WTC11 (cell line): Measurements from ENCODE around the gene LIPI. TPM values are rescaled to one million over a fixed set of nuclear protein-coding genes. Genes with fewer than 3 reads are reported as not detected.
A peak's percentile ranks its signal among the peaks of the same experiment; 100 is the strongest.

ENCODE experiments used
- ATAC-seq: fragments of 200-7000 bp; cut with Tn5 transposase; 2 replicates; pipeline ENCODE4 v1.10.0; 2021; ENCODE audit warnings: mild to moderate bottlenecking, moderate library complexity
- CTCF ChIA-PET: fragments of 300-600 bp; sonication (Branson Sonifier 250); formaldehyde crosslinking; loops from one replicate; lab custom pipeline; 2021; ENCODE audit warnings: antibody characterized with exemption; lab: Charles Lee
- POLR2A ChIA-PET: fragments of 350-600 bp; sonication (Branson Sonifier 250); formaldehyde crosslinking; loops from one replicate; lab custom pipeline; 2021; ENCODE audit warnings: antibody characterized with exemption; lab: Charles Lee
- DNase-seq: peaks from one replicate; pipeline ENCODE4 v3.0.0; 2021; ENCODE audit warnings: low spot score
- H3K27ac Mint-ChIP-seq: 2 replicates; pipeline ENCODE4 v1.8.0; 2021; ENCODE audit warnings: mixed read lengths
- H3K27me3 Mint-ChIP-seq: 2 replicates; pipeline ENCODE4 v1.8.0; 2021; ENCODE audit warnings: low read depth, mild to moderate bottlenecking, moderate library complexity, mixed read lengths
- H3K36me3 Mint-ChIP-seq: 2 replicates; pipeline ENCODE4 v1.8.0; 2021; ENCODE audit warnings: mixed read lengths
- H3K4me1 Mint-ChIP-seq: 2 replicates; pipeline ENCODE4 v1.8.0; 2022; ENCODE audit warnings: mixed read lengths
- H3K4me3 Mint-ChIP-seq: 2 replicates; pipeline ENCODE4 v1.8.0; 2021; ENCODE audit warnings: mild to moderate bottlenecking, moderate library complexity, mixed read lengths
- H3K9me3 Mint-ChIP-seq: 2 replicates; pipeline ENCODE4 v1.8.0; 2021; ENCODE audit warnings: mixed read lengths
- FOXJ3 ChIP-seq: sonication (generic); formaldehyde crosslinking; IDR thresholded peaks from 2 replicates; pipeline ENCODE4 v1.9.0; 2021; ENCODE audit warnings: missing genetic modification reagents, mild to moderate bottlenecking, borderline replicate concordance
- GABPB1 ChIP-seq: sonication (generic); formaldehyde crosslinking; IDR thresholded peaks from 2 replicates; pipeline ENCODE4 v1.8.1; 2023; ENCODE audit warnings: mild to moderate bottlenecking, missing genetic modification reagents
- GTF2I ChIP-seq: fragments of 250-450 bp; sonication (Bioruptor Pico); conservative IDR thresholded peaks from 2 replicates; pipeline ENCODE4 v1.4.0; 2021; ENCODE audit warnings: mild to moderate bottlenecking
- MXD4 ChIP-seq: fragments of 250-450 bp; sonication (Bioruptor Pico); IDR thresholded peaks from 2 replicates; pipeline ENCODE4 v1.8.0; 2021; ENCODE audit warnings: mild to moderate bottlenecking, moderate library complexity, borderline replicate concordance
- NFE2L1 ChIP-seq: sonication (generic); formaldehyde crosslinking; IDR thresholded peaks from 2 replicates; pipeline ENCODE4 v1.8.1; 2023; ENCODE audit warnings: missing genetic modification reagents
- SMAD3 ChIP-seq: sonication (generic); formaldehyde crosslinking; IDR thresholded peaks from 2 replicates; pipeline ENCODE4 v1.8.0; 2022; ENCODE audit warnings: missing genetic modification reagents, mild to moderate bottlenecking, borderline replicate concordance
- ZNF138 ChIP-seq: sonication (generic); formaldehyde crosslinking; conservative IDR thresholded peaks from 2 replicates; pipeline ENCODE4 v1.8.1; 2022; ENCODE audit warnings: mild to moderate bottlenecking, moderate library complexity, missing genetic modification reagents
- ZNF416 ChIP-seq: fragments of 250-450 bp; sonication (Bioruptor Pico); IDR thresholded peaks from 2 replicates; pipeline ENCODE4 v1.9.0; 2021; ENCODE audit warnings: mild to moderate bottlenecking, inconsistent platforms
- total RNA-seq: library from RNA; stranded (reverse); gene quantifications from 3 replicates; pipeline ENCODE4 v1.2.3, GENCODE V29; 2021
- TF ChIP-seq, protein P1 (sequence below): sonication (generic); formaldehyde crosslinking; IDR thresholded peaks from 2 replicates; pipeline ENCODE4 v1.8.1; 2023; ENCODE audit warnings: mild to moderate bottlenecking, missing genetic modification reagents
- TF ChIP-seq, protein P2 (sequence below): sonication (generic); formaldehyde crosslinking; IDR thresholded peaks from 2 replicates; pipeline ENCODE4 v1.8.0; 2022; ENCODE audit warnings: mild to moderate bottlenecking, missing genetic modification reagents
- TF ChIP-seq, protein P3 (sequence below): sonication (generic); formaldehyde crosslinking; IDR thresholded peaks from 2 replicates; pipeline ENCODE4 v1.8.1; 2023; ENCODE audit warnings: mild to moderate bottlenecking, moderate library complexity, missing genetic modification reagents
- TF ChIP-seq, protein P4 (sequence below): sonication (generic); formaldehyde crosslinking; IDR thresholded peaks from 2 replicates; pipeline ENCODE4 v1.8.0; 2023; ENCODE audit warnings: missing genetic modification reagents
- TF ChIP-seq, protein P5 (sequence below): sonication (generic); formaldehyde crosslinking; conservative IDR thresholded peaks from 2 replicates; pipeline ENCODE4 v1.8.1; 2023; ENCODE audit warnings: mild to moderate bottlenecking, low read depth, missing genetic modification reagents, moderate library complexity
- TF ChIP-seq, protein P6 (sequence below): sonication (generic); formaldehyde crosslinking; IDR thresholded peaks from 2 replicates; pipeline ENCODE4 v1.8.1; 2023; ENCODE audit warnings: mild to moderate bottlenecking, missing genetic modification reagents, borderline replicate concordance

Gene LIPI
- total RNA-seq, 1 experiment from 2014 or later, result not detected

DNA sequence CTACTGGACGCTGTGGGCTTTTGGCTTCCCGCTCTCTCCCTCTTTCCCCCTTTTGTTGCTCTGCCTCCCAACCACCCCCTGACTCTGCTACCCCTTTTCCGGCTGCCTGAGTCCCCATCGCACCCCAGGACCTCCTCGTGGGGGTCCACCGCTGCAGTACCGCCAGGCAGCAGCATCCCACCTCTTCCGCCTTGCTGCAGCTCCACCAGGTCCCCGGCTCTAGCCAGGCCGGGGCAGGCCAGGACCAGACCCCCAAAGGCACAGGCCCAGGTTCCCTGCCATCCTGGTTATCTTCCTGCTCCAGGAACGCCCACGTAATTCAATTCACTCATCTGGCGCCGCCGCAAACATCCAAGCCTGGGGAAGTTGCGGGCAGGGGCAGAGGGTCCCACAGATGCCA, 139.8 kb downstream of the LIPI start (continued):
- TF ChIP-seq, protein P1, sequence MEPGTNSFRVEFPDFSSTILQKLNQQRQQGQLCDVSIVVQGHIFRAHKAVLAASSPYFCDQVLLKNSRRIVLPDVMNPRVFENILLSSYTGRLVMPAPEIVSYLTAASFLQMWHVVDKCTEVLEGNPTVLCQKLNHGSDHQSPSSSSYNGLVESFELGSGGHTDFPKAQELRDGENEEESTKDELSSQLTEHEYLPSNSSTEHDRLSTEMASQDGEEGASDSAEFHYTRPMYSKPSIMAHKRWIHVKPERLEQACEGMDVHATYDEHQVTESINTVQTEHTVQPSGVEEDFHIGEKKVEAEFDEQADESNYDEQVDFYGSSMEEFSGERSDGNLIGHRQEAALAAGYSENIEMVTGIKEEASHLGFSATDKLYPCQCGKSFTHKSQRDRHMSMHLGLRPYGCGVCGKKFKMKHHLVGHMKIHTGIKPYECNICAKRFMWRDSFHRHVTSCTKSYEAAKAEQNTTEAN, result no peak
- TF ChIP-seq GABPB1 (CRISPR knock-in tag) (no peak), MXD4 (CRISPR knock-in tag) (no peak), NFE2L1 (CRISPR knock-in tag) (no peak), ZNF416 (CRISPR knock-in tag) (no peak), SMAD3 (CRISPR knock-in tag) (no peak)
- TF ChIP-seq, protein P2, sequence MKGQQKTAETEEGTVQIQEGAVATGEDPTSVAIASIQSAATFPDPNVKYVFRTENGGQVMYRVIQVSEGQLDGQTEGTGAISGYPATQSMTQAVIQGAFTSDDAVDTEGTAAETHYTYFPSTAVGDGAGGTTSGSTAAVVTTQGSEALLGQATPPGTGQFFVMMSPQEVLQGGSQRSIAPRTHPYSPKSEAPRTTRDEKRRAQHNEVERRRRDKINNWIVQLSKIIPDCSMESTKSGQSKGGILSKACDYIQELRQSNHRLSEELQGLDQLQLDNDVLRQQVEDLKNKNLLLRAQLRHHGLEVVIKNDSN (CRISPR knock-in tag), result no peak
- TF ChIP-seq, protein P3, sequence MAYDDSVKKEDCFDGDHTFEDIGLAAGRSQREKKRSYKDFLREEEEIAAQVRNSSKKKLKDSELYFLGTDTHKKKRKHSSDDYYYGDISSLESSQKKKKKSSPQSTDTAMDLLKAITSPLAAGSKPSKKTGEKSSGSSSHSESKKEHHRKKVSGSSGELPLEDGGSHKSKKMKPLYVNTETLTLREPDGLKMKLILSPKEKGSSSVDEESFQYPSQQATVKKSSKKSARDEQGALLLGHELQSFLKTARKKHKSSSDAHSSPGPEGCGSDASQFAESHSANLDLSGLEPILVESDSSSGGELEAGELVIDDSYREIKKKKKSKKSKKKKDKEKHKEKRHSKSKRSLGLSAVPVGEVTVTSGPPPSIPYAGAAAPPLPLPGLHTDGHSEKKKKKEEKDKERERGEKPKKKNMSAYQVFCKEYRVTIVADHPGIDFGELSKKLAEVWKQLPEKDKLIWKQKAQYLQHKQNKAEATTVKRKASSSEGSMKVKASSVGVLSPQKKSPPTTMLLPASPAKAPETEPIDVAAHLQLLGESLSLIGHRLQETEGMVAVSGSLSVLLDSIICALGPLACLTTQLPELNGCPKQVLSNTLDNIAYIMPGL, result no peak
- TF ChIP-seq, protein P4, sequence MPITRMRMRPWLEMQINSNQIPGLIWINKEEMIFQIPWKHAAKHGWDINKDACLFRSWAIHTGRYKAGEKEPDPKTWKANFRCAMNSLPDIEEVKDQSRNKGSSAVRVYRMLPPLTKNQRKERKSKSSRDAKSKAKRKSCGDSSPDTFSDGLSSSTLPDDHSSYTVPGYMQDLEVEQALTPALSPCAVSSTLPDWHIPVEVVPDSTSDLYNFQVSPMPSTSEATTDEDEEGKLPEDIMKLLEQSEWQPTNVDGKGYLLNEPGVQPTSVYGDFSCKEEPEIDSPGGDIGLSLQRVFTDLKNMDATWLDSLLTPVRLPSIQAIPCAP (CRISPR knock-in tag), result no peak

DNA sequence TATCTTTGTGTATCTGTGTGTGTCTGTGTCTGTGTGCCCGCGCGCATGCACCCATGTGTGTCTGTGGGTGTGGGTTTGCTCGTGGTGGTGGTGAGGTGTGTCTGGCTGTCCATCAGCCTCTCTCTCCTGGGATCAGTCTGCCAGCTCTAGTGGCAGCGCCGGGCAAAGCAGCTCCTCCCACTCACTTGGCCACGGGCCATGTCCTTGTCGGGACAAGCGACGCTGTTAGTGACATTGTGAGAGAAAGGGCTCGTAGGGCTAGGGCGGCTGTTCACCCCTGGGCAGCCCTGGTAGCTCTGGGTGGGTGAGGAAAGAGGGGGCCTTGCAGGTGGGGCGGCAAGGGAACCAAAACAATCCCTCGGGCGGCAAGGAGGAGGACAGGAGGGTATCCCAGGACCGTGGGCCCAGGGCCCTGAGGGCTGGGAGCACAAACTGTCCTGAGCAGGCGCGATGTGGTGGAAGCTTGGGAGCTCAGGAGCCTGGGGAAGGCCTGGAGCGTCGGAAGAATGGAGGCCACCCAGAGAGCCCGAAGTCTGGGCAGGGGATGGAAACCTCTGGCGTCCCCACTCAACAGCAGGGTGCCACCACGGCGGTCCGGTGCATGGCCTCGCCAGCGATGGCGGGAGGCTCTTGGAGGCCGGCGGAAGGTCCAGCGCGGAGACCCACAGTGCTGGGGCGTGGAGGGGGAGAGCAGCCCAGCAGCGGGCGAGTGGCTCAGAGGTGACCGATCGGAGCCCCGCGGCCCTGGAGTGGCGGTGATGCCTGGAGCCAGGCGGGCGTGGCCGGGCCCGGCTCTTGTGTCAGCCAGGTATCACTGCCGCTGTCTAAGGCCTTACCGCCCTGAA, 140.5 kb downstream of the LIPI start:
- Mint-ChIP-seq H3K4me1 (no peaks in the 10 kb centered on the region), H3K27ac (peak overlapping the region; percentile 7; the same call in 1 of the 2 replicates), H3K36me3 (peaks cover 8% of the 10 kb centered on the region; the same call in 1 of the 2 replicates), H3K9me3 (no peaks in the 10 kb centered on the region), H3K27me3 (no peaks in the 10 kb centered on the region), H3K4me3 (no peak overlapping the region)
- DNase-seq (no peak), ATAC-seq (peak; percentile 34)
- TF ChIP-seq GTF2I (no peak), FOXJ3 (CRISPR knock-in tag) (no peak), ZNF138 (no peak)
- TF ChIP-seq, protein P5, sequence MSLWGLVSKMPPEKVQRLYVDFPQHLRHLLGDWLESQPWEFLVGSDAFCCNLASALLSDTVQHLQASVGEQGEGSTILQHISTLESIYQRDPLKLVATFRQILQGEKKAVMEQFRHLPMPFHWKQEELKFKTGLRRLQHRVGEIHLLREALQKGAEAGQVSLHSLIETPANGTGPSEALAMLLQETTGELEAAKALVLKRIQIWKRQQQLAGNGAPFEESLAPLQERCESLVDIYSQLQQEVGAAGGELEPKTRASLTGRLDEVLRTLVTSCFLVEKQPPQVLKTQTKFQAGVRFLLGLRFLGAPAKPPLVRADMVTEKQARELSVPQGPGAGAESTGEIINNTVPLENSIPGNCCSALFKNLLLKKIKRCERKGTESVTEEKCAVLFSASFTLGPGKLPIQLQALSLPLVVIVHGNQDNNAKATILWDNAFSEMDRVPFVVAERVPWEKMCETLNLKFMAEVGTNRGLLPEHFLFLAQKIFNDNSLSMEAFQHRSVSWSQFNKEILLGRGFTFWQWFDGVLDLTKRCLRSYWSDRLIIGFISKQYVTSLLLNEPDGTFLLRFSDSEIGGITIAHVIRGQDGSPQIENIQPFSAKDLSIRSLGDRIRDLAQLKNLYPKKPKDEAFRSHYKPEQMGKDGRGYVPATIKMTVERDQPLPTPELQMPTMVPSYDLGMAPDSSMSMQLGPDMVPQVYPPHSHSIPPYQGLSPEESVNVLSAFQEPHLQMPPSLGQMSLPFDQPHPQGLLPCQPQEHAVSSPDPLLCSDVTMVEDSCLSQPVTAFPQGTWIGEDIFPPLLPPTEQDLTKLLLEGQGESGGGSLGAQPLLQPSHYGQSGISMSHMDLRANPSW (CRISPR knock-in tag), result no peak
- TF ChIP-seq, protein P6, sequence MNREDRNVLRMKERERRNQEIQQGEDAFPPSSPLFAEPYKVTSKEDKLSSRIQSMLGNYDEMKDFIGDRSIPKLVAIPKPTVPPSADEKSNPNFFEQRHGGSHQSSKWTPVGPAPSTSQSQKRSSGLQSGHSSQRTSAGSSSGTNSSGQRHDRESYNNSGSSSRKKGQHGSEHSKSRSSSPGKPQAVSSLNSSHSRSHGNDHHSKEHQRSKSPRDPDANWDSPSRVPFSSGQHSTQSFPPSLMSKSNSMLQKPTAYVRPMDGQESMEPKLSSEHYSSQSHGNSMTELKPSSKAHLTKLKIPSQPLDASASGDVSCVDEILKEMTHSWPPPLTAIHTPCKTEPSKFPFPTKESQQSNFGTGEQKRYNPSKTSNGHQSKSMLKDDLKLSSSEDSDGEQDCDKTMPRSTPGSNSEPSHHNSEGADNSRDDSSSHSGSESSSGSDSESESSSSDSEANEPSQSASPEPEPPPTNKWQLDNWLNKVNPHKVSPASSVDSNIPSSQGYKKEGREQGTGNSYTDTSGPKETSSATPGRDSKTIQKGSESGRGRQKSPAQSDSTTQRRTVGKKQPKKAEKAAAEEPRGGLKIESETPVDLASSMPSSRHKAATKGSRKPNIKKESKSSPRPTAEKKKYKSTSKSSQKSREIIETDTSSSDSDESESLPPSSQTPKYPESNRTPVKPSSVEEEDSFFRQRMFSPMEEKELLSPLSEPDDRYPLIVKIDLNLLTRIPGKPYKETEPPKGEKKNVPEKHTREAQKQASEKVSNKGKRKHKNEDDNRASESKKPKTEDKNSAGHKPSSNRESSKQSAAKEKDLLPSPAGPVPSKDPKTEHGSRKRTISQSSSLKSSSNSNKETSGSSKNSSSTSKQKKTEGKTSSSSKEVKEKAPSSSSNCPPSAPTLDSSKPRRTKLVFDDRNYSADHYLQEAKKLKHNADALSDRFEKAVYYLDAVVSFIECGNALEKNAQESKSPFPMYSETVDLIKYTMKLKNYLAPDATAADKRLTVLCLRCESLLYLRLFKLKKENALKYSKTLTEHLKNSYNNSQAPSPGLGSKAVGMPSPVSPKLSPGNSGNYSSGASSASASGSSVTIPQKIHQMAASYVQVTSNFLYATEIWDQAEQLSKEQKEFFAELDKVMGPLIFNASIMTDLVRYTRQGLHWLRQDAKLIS, result no peak
- ChIA-PET CTCF (interaction anchor here (0.6 to 1.4 kb wide), 2 partner anchors 11 to 50 kb away, joined by 3 to 6 read pairs; no protein-coding TSS in a partner anchor), POLR2A (no interaction called here)
